H1 (cell line): ENCODE data around the gene TM9SF1. TPM values are rescaled to one million over a fixed set of nuclear protein-coding genes. Genes with fewer than 3 reads are reported as not detected.
A peak's percentile ranks its signal among the peaks of the same experiment; 100 is the strongest.

ENCODE experiments used
- ASH2L ChIP-seq: fragments of 200-600, 300-600 bp; sonication (generic); IDR thresholded peaks from one replicate; pipeline ENCODE4 v1.7.1; 2017; ENCODE audit warnings: low read length
- BACH1 ChIP-seq: IDR thresholded peaks from 2 replicates; pipeline ENCODE4 v1.6.1; 2012; ENCODE audit warnings: low read length, improper control_type of control experiment
- CHD1 ChIP-seq: IDR thresholded peaks from 2 replicates; pipeline ENCODE4 v1.6.1; 2012; ENCODE audit warnings: low read depth, low read length, improper control_type of control experiment
- CHD2 ChIP-seq: IDR thresholded peaks from 2 replicates; pipeline ENCODE4 v1.6.1; 2012; ENCODE audit warnings: low read length, improper control_type of control experiment
- CREB1 ChIP-seq: IDR thresholded peaks from 2 replicates; pipeline ENCODE4 v1.6.1; 2012; ENCODE audit warnings: inconsistent platforms
- EGR1 ChIP-seq: IDR thresholded peaks from 2 replicates; pipeline ENCODE4 v1.6.1; 2011; ENCODE audit warnings: low read depth, low read length, borderline replicate concordance
- HDAC6 ChIP-seq: IDR thresholded peaks from one replicate; pipeline ENCODE4 v1.7.1; 2012; ENCODE audit warnings: low read depth, mild to moderate bottlenecking, inconsistent platforms, low read length, moderate library complexity
- KDM4A ChIP-seq: IDR thresholded peaks from one replicate; pipeline ENCODE4 v1.7.1; 2012; ENCODE audit warnings: low read depth, mild to moderate bottlenecking, moderate library complexity, low read length, inconsistent platforms; ENCODE audit not compliant: severe bottlenecking
- POLR2A ChIP-seq, 2 experiments: IDR thresholded peaks; 1 replicate in 1 of 2; 2 replicates in 1 of 2; pipeline ENCODE4 v1.6.1; 2011; ENCODE audit warnings: low read depth in 2 of 2, low read length in 2 of 2, mild to moderate bottlenecking in 2 of 2; ENCODE audit errors: control extremely low read depth in 1 of 2
- RBBP5 ChIP-seq: IDR thresholded peaks from 2 replicates; pipeline ENCODE4 v1.7.1; 2012; ENCODE audit warnings: low read depth, mild to moderate bottlenecking, inconsistent platforms, low read length, moderate library complexity, borderline replicate concordance
- SIN3A ChIP-seq, 2 experiments: IDR thresholded peaks in 1 of 2; conservative IDR thresholded peaks in 1 of 2; 2 replicates each; pipeline ENCODE4 v1.6.1; 2011 to 2012; ENCODE audit warnings: low read length in 2 of 2, improper control_type of control experiment in 1 of 2, low read depth in 1 of 2, mild to moderate bottlenecking in 1 of 2
- SP1 ChIP-seq: IDR thresholded peaks from 2 replicates; pipeline ENCODE4 v1.6.1; 2011; ENCODE audit warnings: low read depth, low read length
- SP2 ChIP-seq: IDR thresholded peaks from 2 replicates; pipeline ENCODE4 v1.6.1; 2012; ENCODE audit warnings: mild to moderate bottlenecking, low read length, inconsistent platforms
- TCF12 ChIP-seq: IDR thresholded peaks from 2 replicates; pipeline ENCODE4 v1.6.1; 2011; ENCODE audit warnings: low read depth, mild to moderate bottlenecking, low read length
- polyA plus RNA-seq, 7 experiments: library from polyadenylated mRNA; depleted of rRNA in 3 of 7; stranded (reverse) in 5 of 7; unstranded in 2 of 7; fragments of >200 nt in 5 of 7; fragments of 200-250 nt in 2 of 7; gene quantifications; 1 replicate in 5 of 7; 2 replicates in 1 of 7; 4 replicates in 1 of 7; pipeline versions ENCODE4 v1.2.1 to v1.2.3, GENCODE V29; 2011 to 2013; ENCODE audit warnings: missing spikeins in 2 of 7, mixed read lengths in 2 of 7
- total RNA-seq: library from RNA; stranded (reverse); fragmentation: NEBNext Ultra II Directional; extraction: Animal tissue kit (Norgen Biotek cat#: 25700); gene quantifications from 2 replicates; pipeline ENCODE4 v1.2.1, GENCODE V29; 2021

TM9SF1 gene
- total and polyA plus RNA-seq, 2 of the 8 experiments (the other 6 are each of a cell fraction or from before 2014, with no cell fraction given): 22.2 to 29.2 TPM

DNA sequence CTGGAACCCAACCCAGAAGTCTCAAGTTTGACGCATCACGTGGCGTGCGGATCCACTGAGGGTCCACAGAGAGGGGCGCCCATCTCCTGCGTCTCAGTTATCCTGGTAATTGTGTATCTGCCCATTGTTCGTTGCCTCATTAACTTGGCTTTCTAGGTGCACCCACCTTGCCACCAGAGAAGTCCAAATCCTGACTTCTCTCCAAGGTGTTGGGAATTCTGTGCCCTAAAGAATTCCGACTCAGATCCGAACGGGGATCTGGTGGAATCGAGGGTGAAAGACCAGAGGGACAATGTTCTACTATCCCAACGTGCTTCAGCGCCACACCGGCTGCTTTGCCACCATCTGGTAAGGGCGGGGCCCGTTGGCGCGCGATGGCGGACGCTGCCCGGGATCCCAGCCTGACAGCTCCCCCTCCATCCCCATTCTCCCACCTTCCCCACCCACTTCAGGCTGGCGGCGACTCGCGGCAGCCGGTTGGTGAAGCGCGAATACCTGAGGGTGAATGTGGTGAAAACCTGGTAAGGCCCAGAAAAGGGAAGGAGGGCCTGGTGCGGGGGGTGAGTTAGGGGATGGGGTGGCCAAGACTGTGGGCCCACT, 22.9 kb downstream of the TM9SF1 start (continued):
- TF ChIP-seq ASH2L (no peak), CHD2 (no peak), SP1 (no peak), RBBP5 (no peak), TCF12 (no peak), HDAC6 (no peak), KDM4A (peak; percentile 27), SIN3A (conservative IDR thresholded peaks at IDR 0.05 in 1 of 2, IDR thresholded peaks at IDR 0.05 in 1 of 2; ENCODE audit: low read depth in 1 of 2, low read length in 2 of 2) (peak in 1 of 2 experiments; percentile 71; a peak in 1 of 4 replicates), POLR2A (IDR thresholded peaks at IDR 0.05; ENCODE audit: control extremely low read depth in 1 of 2, low read depth in 2 of 2, low read length in 2 of 2) (peak in 1 of 2 experiments; percentile 28; a peak in 1 of 3 replicates), BACH1 (no peak), EGR1 (no peak), CREB1 (no peak), SP2 (no peak), CHD1 (no peak)
- TF ChIP-seq, all 59 proteins: peak for 7
